Gastrocnemius medialis (tissue), 4 donors: ENCODE data around the gene HES4.

Source experiments
- POLR2A ChIP-seq, 2 donors: fragments of 450-650 bp; IDR thresholded peaks; one replicate each; pipeline ENCODE4 v1.6.1; 2017; ENCODE audit warnings: antibody characterized with exemption in 2 of 2, mild to moderate bottlenecking in 2 of 2, moderate library complexity in 2 of 2
- TF ChIP-seq, protein P1 (sequence below), 5 experiments: fragments of 450-650 bp in 3 of 5; fragments of 200-600 bp in 2 of 5; sonication (generic) in 2 of 5; IDR thresholded peaks in 4 of 5; conservative IDR thresholded peaks in 1 of 5; 1 replicate in 4 of 5; 2 replicates in 1 of 5; pipeline ENCODE4 v1.5.1; 2016 to 2019; ENCODE audit warnings: antibody characterized with exemption in 5 of 5, mild to moderate bottlenecking in 3 of 5, moderate library complexity in 3 of 5

DNA sequence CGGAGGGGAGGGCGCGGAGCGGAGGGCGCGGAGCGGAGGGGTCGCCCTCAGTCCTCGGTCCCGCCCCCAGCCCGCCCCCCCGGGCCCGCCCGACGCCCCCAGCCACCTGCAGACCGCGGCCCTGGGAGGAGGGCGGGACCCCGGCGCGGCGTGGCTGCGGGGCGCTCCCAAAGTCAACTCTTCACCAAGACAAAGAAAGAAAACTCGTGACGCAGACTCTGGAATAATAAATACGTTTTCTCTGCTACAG lies 1.2 kb downstream of the HES4 start:
- TF ChIP-seq POLR2A (IDR thresholded peaks at IDR 0.05), result no peak
- TF ChIP-seq, protein P1, sequence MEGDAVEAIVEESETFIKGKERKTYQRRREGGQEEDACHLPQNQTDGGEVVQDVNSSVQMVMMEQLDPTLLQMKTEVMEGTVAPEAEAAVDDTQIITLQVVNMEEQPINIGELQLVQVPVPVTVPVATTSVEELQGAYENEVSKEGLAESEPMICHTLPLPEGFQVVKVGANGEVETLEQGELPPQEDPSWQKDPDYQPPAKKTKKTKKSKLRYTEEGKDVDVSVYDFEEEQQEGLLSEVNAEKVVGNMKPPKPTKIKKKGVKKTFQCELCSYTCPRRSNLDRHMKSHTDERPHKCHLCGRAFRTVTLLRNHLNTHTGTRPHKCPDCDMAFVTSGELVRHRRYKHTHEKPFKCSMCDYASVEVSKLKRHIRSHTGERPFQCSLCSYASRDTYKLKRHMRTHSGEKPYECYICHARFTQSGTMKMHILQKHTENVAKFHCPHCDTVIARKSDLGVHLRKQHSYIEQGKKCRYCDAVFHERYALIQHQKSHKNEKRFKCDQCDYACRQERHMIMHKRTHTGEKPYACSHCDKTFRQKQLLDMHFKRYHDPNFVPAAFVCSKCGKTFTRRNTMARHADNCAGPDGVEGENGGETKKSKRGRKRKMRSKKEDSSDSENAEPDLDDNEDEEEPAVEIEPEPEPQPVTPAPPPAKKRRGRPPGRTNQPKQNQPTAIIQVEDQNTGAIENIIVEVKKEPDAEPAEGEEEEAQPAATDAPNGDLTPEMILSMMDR (IDR thresholded peaks at IDR 0.05 in 4 of 5, conservative IDR thresholded peaks at IDR 0.05 in 1 of 5), result no peak
